Mesenchymal stem cell (in vitro differentiated cells and primary cell): ENCODE results near the gene ZDHHC18.
"Not testable (repeated sequence)": the region's sequence is repeated elsewhere in the genome, so short reads cannot be mapped to it uniquely, and the experiment has no call there.

Experiments
- DNase-seq: peaks from one replicate; pipeline ENCODE4 v3.0.0-alpha.2; 2013
- H2AFZ ChIP-seq: one replicate; pipeline ENCODE4 v1.6.1; 2013; ENCODE audit warnings: low read depth, mild to moderate bottlenecking, control low read depth, inconsistent platforms, low read length, moderate library complexity
- H2AK5ac ChIP-seq: 2 replicates; pipeline ENCODE4 v1.6.1; 2013; ENCODE audit warnings: low read length, moderate library complexity, mild to moderate bottlenecking, inconsistent platforms; ENCODE audit not compliant: severe bottlenecking
- H2BK120ac ChIP-seq: one replicate; pipeline ENCODE4 v1.6.1; 2013; ENCODE audit warnings: low read depth, mild to moderate bottlenecking, inconsistent platforms, low read length, moderate library complexity
- H2BK12ac ChIP-seq, 2 experiments: one replicate each; pipeline ENCODE4 v1.6.1; 2013; ENCODE audit warnings: inconsistent platforms in 2 of 2, low read length in 2 of 2, mild to moderate bottlenecking in 2 of 2, moderate library complexity in 2 of 2, control low read depth in 1 of 2
- H2BK15ac ChIP-seq: one replicate; pipeline ENCODE4 v1.6.1; 2013; ENCODE audit warnings: mild to moderate bottlenecking, low read depth, inconsistent platforms; ENCODE audit not compliant: poor library complexity, severe bottlenecking
- H2BK5ac ChIP-seq: 2 replicates; pipeline ENCODE4 v1.6.1; 2013; ENCODE audit warnings: low read depth, mild to moderate bottlenecking, low read length, control low read depth, inconsistent platforms; ENCODE audit not compliant: poor library complexity, severe bottlenecking
- H3K14ac ChIP-seq, 2 experiments: one replicate each; pipeline ENCODE4 v1.6.1; 2013; ENCODE audit warnings: inconsistent platforms in 2 of 2, low read length in 2 of 2, control low read depth in 1 of 2, mild to moderate bottlenecking in 1 of 2, moderate library complexity in 1 of 2
- H3K18ac ChIP-seq, 2 experiments: one replicate each; pipeline ENCODE4 v1.6.1; 2013; ENCODE audit warnings: inconsistent platforms in 2 of 2, low read length in 2 of 2, control low read depth in 1 of 2, low read depth in 1 of 2, mild to moderate bottlenecking in 1 of 2
- H3K23ac ChIP-seq, 2 experiments: one replicate each; pipeline ENCODE4 v1.6.1; 2013; ENCODE audit warnings: inconsistent platforms in 2 of 2, low read length in 2 of 2, mild to moderate bottlenecking in 2 of 2, moderate library complexity in 2 of 2, control low read depth in 1 of 2
- H3K27ac ChIP-seq: 2 replicates; pipeline ENCODE4 v1.5.1; 2013; ENCODE audit warnings: mild to moderate bottlenecking, moderate library complexity, low read length, control low read depth, inconsistent platforms; ENCODE audit not compliant: poor library complexity, severe bottlenecking
- H3K27me3 ChIP-seq, 2 experiments: 2 replicates each; pipeline versions ENCODE4 v1.6.1 to v1.7.0; 2013; ENCODE audit warnings: low read length in 2 of 2, mild to moderate bottlenecking in 2 of 2, moderate library complexity in 2 of 2, control low read depth in 1 of 2, inconsistent platforms in 1 of 2; ENCODE audit not compliant: control insufficient read depth in 1 of 2, insufficient read depth in 1 of 2
- H3K36me3 ChIP-seq, 2 experiments: 2 replicates each; pipeline versions ENCODE4 v1.6.1 to v1.7.0; 2013; ENCODE audit warnings: low read length in 2 of 2, control low read depth in 1 of 2, inconsistent platforms in 1 of 2, low read depth in 1 of 2, mild to moderate bottlenecking in 1 of 2; ENCODE audit not compliant: insufficient read depth in 2 of 2, control insufficient read depth in 1 of 2
- H3K4ac ChIP-seq, 2 experiments: one replicate each; pipeline ENCODE4 v1.6.1; 2013; ENCODE audit warnings: inconsistent platforms in 2 of 2, low read length in 2 of 2, mild to moderate bottlenecking in 2 of 2, moderate library complexity in 2 of 2, control low read depth in 1 of 2, low read depth in 1 of 2
- H3K4me1 ChIP-seq: 2 replicates; pipeline ENCODE4 v1.6.1; 2013; ENCODE audit warnings: low read depth, low read length, control low read depth; ENCODE audit not compliant: control insufficient read depth, insufficient read depth
- H3K4me2 ChIP-seq: 2 replicates; pipeline ENCODE4 v1.6.1; 2013; ENCODE audit warnings: low read length, mild to moderate bottlenecking, inconsistent platforms; ENCODE audit not compliant: poor library complexity, severe bottlenecking
- H3K4me3 ChIP-seq, 2 experiments: 2 replicates each; pipeline versions ENCODE4 v1.5.1 to v1.7.0; 2013; ENCODE audit warnings: low read length in 2 of 2, mild to moderate bottlenecking in 2 of 2, control low read depth in 1 of 2, low read depth in 1 of 2; ENCODE audit not compliant: insufficient read depth in 1 of 2
- H3K79me1 ChIP-seq: replicated peaks from 2 replicates; pipeline ENCODE4 v1.6.1; 2013; ENCODE audit warnings: mild to moderate bottlenecking, control low read depth, low read length, inconsistent platforms; ENCODE audit not compliant: poor library complexity, severe bottlenecking
- H3K9ac ChIP-seq: 2 replicates; pipeline ENCODE4 v1.7.0; 2013; ENCODE audit warnings: mild to moderate bottlenecking, low read length, moderate library complexity
- H3K9me3 ChIP-seq: 2 replicates; pipeline ENCODE4 v1.7.0; 2013; ENCODE audit warnings: mild to moderate bottlenecking, low read length; ENCODE audit not compliant: control insufficient read depth
- H4K8ac ChIP-seq: one replicate; pipeline ENCODE4 v1.6.1; 2013; ENCODE audit warnings: inconsistent platforms, mild to moderate bottlenecking, low read length, moderate library complexity
- H4K91ac ChIP-seq: one replicate; pipeline ENCODE4 v1.6.1; 2013; ENCODE audit warnings: mild to moderate bottlenecking, low read length, inconsistent platforms
- WGBS: methylation state at CpG from one replicate; pipeline ENCODE4 v1.1.7; 2013; ENCODE audit warnings: mixed read lengths; 5-methylcytosine and 5-hydroxymethylcytosine counted together

Gene ZDHHC18

GRCh38 chr1:26864610-26865480, 38.4 kb downstream of the ZDHHC18 start:
- Histone ChIP-seq H3K27ac (peak overlapping the region; percentile 96), H3K79me1 (no peaks in the 10 kb centered on the region), H3K4me3 (peak overlapping the region; percentile 57 to 89), H2BK15ac (peak overlapping the region; percentile 64), H3K4me1 (peaks cover 24% of the 10 kb centered on the region), H3K4me2 (peak overlapping the region; percentile 98), H4K8ac (peak overlapping the region; percentile 97), H3K9ac (peak overlapping the region; percentile 95), H2BK5ac (peak overlapping the region; percentile 74), H2AK5ac (no peak overlapping the region), H2AFZ (peak overlapping the region; percentile 77), H2BK120ac (no peak overlapping the region), H4K91ac (peak overlapping the region; percentile 86), H3K9me3 (no peaks in the 10 kb centered on the region), H2BK12ac (peak overlapping the region; percentile 64 to 79), H3K14ac (peak overlapping the region in 1 of 2 experiments; percentile 76), H3K23ac (peak overlapping the region; percentile 47 to 57), H3K4ac (peak overlapping the region; percentile 66 to 67), H3K36me3 (peaks cover 0 to 7% of the 10 kb centered on the region in 2 experiments), H3K27me3 (no peaks in the 10 kb centered on the region), H3K18ac (peak overlapping the region; percentile 84 to 95)
- peak; percentile 98 for DNase-seq
- under 1% methylated on average over 75 of the region's 75 CpGs for WGBS

DNA sequence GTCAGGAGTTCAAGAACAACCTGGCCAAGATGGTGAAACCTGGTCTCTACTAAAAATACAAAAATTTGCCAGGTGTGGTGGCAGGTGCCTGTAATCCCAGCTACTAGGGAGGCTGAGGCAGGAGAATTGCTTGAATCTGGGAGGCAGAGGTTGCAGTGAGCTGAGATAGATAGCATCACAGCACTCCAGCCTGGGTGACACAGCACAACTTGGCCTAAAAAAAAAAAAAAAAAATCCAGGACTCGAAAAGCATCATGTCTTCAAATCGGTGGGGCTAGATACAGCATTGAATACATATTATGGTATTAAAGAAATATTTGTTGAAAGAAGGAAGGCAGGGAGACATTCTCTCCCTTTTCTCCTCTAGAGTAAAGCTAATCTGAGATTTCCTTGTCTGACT, 46.6 kb downstream of the ZDHHC18 start:
- not testable (repeated sequence) for H2BK5ac ChIP-seq, H3K9me3 ChIP-seq, DNase-seq, H3K27ac ChIP-seq, H2BK15ac ChIP-seq, H3K4me3 ChIP-seq, H3K4me1 ChIP-seq, H3K14ac ChIP-seq, H3K4ac ChIP-seq, H4K91ac ChIP-seq, H3K4me2 ChIP-seq, H2BK12ac ChIP-seq, H2AK5ac ChIP-seq, H2BK120ac ChIP-seq, H3K9ac ChIP-seq, H3K18ac ChIP-seq, H3K23ac ChIP-seq, H4K8ac ChIP-seq, H3K27me3 ChIP-seq, H2AFZ ChIP-seq
- WGBS, result 100% methylated on average over 2 of the region's 2 CpGs
- Histone ChIP-seq H3K36me3 (peaks cover 8 to 25% of the 10 kb centered on the region in 2 experiments), H3K79me1 (peaks cover 11% of the 10 kb centered on the region)

DNA sequence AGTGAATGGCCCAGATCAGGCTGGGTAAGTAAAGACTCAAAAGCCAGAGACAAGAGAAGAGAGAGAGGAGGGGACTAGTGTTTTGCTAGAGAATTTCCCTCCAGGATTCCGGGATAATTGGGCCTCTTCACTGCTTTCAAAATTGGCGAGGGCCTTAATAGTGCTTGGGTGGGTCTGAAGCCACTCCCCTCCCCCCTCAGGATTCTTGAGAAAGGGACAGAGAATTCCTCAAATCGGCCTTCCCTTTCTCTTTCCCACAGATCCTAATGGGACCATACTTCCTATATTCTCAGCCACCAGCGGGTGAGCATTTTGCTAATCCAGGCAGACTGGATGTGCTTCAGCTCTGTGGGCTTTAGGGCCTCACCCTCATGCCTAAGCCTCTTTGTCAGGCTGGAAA, 48.4 kb downstream of the ZDHHC18 start:
- Histone ChIP-seq H2BK15ac (no peak overlapping the region), H3K27ac (no peak overlapping the region), H3K14ac (no peak overlapping the region), H3K4ac (no peak overlapping the region), H3K4me2 (no peak overlapping the region), H3K23ac (peak overlapping the region in 1 of 2 experiments; percentile 26), H3K9ac (no peak overlapping the region), H3K18ac (no peak overlapping the region), H4K8ac (no peak overlapping the region), H2BK5ac (no peak overlapping the region), H2BK120ac (no peak overlapping the region), H3K36me3 (peaks cover 22 to 41% of the 10 kb centered on the region in 2 experiments), H3K27me3 (no peaks in the 10 kb centered on the region), H3K4me3 (no peak overlapping the region), H4K91ac (no peak overlapping the region), H3K79me1 (peaks cover 14% of the 10 kb centered on the region), H3K4me1 (peaks cover 2% of the 10 kb centered on the region), H2AFZ (no peak overlapping the region), H2AK5ac (no peak overlapping the region), H2BK12ac (no peak overlapping the region), H3K9me3 (no peaks in the 10 kb centered on the region)
- no peak for DNase-seq
- 62% methylated on average over 4 of the region's 4 CpGs for WGBS

DNA sequence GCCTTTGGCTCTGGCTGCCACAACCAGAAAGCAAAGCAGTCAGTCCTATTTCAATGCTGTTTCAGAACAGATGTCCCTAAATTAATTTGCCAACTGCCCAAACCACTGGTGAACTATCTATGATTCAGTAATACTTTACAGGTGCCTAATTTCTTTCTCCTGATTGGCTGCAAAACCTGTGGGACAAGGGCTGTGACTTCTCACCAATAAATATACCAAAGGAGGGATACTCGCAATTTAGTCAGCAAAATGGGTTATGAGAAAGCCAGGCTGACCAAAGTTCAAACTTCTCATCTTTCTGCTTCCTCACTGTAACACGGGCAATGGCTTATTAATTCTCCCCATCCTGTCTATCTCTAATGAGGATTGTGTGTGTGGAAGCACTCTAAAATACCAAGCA, 50.8 kb downstream of the ZDHHC18 start:
- no peak overlapping the region for H2BK15ac ChIP-seq
- no peak overlapping the region for H4K91ac ChIP-seq
- H3K4ac ChIP-seq, result no peak overlapping the region
- H3K79me1 ChIP-seq, result peaks cover 15% of the 10 kb centered on the region
- no peak overlapping the region for H3K14ac ChIP-seq
- peak overlapping the region; percentile 0 for H3K9ac ChIP-seq
- H3K9me3 ChIP-seq, result no peaks in the 10 kb centered on the region
- no peak overlapping the region for H3K4me3 ChIP-seq
- H3K23ac ChIP-seq, result no peak overlapping the region
- peaks cover 36 to 63% of the 10 kb centered on the region in 2 experiments for H3K36me3 ChIP-seq
- H2BK12ac ChIP-seq, result no peak overlapping the region
- no peak overlapping the region for H3K18ac ChIP-seq
- 100% methylated on average over 1 of the region's 2 CpGs for WGBS
- H3K27ac ChIP-seq, result no peak overlapping the region
- H3K27me3 ChIP-seq, result no peaks in the 10 kb centered on the region
- no peak overlapping the region for H2BK120ac ChIP-seq
- no peak overlapping the region for H2AFZ ChIP-seq
- DNase-seq, result no peak
- no peak overlapping the region for H2BK5ac ChIP-seq
- no peak overlapping the region for H3K4me2 ChIP-seq
- no peak overlapping the region for H4K8ac ChIP-seq
- no peak overlapping the region for H2AK5ac ChIP-seq
- H3K4me1 ChIP-seq, result peaks cover 1% of the 10 kb centered on the region
